GM12892 (cell line): ENCODE results near the gene CLDND1.
A peak's percentile ranks its signal among the peaks of the same experiment; 100 is the strongest.

Experiments used
- DNase-seq: peaks from one replicate; pipeline ENCODE4 v3.0.0; 2011; ENCODE audit not compliant: insufficient read length
- FAIRE-seq: peaks from 2 replicates; lab custom pipeline; 2011; peaks lifted over from hg19 to GRCh38; lab: Jason Lieb, UNC
- POLR2A ChIP-seq: IDR thresholded peaks from 2 replicates; pipeline ENCODE4 v1.6.1; 2011; ENCODE audit warnings: low read depth, low read length, control low read depth
- POLR2AphosphoS5 ChIP-seq: IDR thresholded peaks from 2 replicates; pipeline ENCODE4 v1.6.1; 2011; ENCODE audit warnings: low read depth, low read length, control low read depth
- TAF1 ChIP-seq: IDR thresholded peaks from 2 replicates; pipeline ENCODE4 v1.6.1; 2011; ENCODE audit warnings: low read depth, mild to moderate bottlenecking, control low read depth, low read length, borderline replicate concordance

The CLDND1 gene

GRCh38 chr3:98550833-98551232 lies 28.1 kb upstream of the CLDND1 start:
- DNase-seq (no peak), FAIRE-seq (peak; percentile 81)
- TF ChIP-seq POLR2AphosphoS5 (peak; percentile 54; the same call in 1 of the 2 replicates), TAF1 (no peak)

- DNase-seq: no peak
- FAIRE-seq: peak; percentile 60
- no peak for TF ChIP-seq TAF1
- TF ChIP-seq POLR2A: 0 out of 2 replicates have a peak, but pooled peaks have one; percentile 40
These were observed 25.8 kb upstream of the CLDND1 start for GRCh38 chr3:98548544-98548943.

DNA sequence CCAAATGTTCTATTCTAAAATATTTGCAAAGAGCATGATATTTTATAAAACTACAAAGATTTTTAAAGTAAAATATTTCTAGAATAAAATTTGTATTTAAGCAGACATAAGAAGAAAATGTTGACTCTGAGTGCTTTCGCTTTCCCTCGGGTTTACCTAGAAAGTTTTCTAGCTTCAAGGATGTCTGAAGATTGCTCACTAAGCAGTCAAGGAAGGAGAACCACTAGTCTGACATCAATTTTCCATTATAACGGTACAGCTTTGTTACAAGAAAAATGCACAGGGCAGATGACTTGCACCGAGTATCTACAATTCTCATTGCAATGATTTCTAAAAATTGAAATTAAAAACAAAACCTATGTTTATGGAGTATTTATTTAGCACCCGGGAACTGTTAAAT lies 23.2 kb upstream of the CLDND1 start:
- no peak for DNase-seq
- FAIRE-seq: peak; percentile 90
- TF ChIP-seq POLR2AphosphoS5 (no peak), TAF1 (no peak), POLR2A (no peak)

DNA sequence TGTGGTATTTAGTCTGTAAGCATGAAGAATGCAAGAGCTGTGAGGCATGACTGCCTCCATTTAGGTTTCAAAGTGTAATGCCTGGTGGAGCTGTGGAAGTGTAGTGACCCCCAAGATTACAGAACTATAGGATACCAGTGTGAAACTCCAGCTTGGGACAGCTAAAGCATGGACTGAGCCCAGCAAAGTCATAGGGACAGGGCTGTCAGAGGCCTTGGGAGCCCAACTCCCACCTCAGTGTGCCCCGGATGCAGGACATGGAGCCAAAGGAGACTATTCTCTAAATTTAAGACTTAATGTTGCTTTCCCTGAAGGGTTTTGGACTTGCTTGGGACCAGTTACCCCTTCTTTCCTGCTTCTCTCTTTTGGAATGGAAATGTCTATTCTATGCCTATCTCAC lies 19.9 kb upstream of the CLDND1 start:
- no peak for FAIRE-seq
- TF ChIP-seq TAF1 (no peak), POLR2AphosphoS5 (peak; percentile 59; the same call in 1 of the 2 replicates), POLR2A (no peak; the same call in 1 of the 2 replicates)
- no peak for DNase-seq

DNA sequence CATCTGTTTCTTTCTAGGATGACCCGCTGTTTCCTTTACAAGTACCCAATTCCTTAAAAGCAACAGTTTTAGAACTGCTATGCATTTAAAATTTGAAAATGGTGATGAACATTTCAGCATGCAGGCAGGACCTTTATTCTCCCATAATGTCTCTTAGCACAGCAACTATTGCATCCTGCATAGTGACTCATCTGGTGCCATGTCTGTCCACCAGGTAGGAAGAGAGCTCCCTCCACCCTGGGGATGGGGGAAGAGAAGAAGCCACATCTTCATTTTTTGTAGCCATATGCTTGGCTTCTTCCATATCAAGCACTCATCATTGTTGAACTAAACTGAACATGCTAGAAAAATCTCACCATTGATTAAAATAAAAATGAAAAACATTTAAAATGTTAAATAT lies 19.0 kb upstream of the CLDND1 start:
- TF ChIP-seq POLR2AphosphoS5: 0 out of 2 replicates have a peak, but pooled peaks have one; percentile 35
- no peak for TF ChIP-seq POLR2A
- DNase-seq: no peak
- FAIRE-seq: peak; percentile 90

DNA sequence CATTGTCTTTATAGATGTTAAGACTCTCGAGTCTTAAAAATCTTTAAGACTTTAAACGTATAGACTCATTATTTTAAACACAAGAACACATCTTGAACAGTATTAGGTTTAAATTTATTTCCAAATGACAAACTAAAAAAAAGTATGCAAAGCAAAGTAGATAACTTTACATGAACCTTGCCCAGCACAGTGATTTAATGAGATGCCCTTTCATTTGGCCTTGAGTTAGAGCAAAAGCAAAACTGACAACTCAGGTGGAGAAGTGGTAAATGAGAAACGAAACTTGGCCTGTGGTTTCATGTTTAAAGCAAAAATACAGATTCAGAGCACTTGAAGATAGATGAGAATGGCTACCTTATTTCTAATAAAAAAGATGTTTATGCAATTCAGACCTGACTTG lies 17.6 kb upstream of the CLDND1 start:
- DNase-seq (no peak), FAIRE-seq (peak; percentile 96)
- TF ChIP-seq POLR2AphosphoS5 (peak; percentile 53; the same call in 1 of the 2 replicates), TAF1 (no peak), POLR2A (no peak)

DNA sequence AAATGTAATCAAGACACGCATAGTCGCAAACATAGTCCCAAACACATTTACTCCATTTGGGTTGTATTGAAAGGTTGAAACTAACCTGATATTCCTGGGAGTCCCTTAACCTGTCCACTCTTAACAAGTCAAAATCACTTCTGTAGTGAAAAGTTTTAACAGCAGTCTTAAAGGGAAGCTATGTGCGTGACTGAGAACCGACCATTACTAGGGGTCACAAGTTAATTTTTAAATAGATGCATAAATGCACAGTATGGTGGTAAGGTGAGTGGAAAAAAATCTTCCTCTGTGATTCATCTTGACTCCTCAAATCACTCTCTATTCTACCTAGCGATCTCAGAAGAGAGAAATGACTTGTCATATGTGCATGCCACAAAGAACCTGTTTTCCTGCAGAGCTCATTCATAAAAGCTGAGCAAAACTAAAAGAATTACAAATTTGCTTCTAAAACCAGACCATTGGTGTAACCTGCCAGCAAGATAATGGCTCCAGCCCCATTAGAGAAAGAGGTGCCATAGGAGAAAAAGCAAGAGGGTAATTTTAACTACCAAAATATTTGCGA lies 13.8 kb upstream of the CLDND1 start:
- DNase-seq (no peak), FAIRE-seq (peak; percentile 97)
- TF ChIP-seq TAF1: peak; percentile 47; the same call in 1 of the 2 replicates
- peak; percentile 99 for TF ChIP-seq POLR2AphosphoS5
- peak; percentile 98 for TF ChIP-seq POLR2A

DNA sequence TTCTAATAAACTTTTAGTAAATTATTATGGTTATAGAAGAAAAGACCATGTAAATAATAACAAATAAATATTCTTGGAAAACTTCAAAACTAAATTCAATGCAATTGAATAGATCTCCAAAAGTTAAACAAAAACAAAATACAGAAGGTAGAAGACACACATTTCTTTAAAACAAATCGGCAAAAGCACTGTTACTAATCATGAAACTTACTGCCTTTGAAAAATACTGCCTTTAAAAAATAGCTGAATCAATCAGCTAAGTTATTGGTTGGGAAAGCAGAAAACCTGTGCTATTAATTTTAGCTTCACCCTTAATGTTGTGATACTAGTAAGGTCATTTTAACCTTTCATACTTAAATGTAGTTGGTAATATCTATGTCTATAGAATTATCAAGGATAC lies 12.0 kb upstream of the CLDND1 start:
- TF ChIP-seq POLR2AphosphoS5: peak; percentile 19; the same call in 1 of the 2 replicates
- TF ChIP-seq TAF1: no peak
- TF ChIP-seq POLR2A: 0 out of 2 replicates have a peak, but pooled peaks have one; percentile 36
- FAIRE-seq: no peak
- DNase-seq: no peak

DNA sequence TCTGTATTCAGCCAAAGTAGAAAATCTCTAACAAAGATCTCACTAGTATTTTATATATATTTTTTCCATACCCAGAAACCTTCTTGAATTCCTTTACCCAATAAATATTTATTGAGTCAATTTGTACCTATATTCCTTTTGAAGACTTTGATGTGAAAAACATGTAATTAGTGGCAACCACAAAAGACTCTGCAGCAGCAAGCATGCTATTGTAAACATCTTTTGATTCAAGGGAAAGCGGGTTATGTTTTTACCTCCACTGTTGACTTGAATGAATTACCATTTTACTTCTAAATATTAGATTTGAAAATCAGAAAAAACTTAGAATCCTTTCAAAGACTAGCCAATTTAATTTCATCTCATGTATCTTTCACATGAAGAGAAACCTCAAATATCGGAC lies 11.5 kb upstream of the CLDND1 start:
- FAIRE-seq: peak; percentile 80
- TF ChIP-seq POLR2A: no peak
- no peak; the same call in 1 of the 2 replicates for TF ChIP-seq POLR2AphosphoS5
- no peak for TF ChIP-seq TAF1

DNA sequence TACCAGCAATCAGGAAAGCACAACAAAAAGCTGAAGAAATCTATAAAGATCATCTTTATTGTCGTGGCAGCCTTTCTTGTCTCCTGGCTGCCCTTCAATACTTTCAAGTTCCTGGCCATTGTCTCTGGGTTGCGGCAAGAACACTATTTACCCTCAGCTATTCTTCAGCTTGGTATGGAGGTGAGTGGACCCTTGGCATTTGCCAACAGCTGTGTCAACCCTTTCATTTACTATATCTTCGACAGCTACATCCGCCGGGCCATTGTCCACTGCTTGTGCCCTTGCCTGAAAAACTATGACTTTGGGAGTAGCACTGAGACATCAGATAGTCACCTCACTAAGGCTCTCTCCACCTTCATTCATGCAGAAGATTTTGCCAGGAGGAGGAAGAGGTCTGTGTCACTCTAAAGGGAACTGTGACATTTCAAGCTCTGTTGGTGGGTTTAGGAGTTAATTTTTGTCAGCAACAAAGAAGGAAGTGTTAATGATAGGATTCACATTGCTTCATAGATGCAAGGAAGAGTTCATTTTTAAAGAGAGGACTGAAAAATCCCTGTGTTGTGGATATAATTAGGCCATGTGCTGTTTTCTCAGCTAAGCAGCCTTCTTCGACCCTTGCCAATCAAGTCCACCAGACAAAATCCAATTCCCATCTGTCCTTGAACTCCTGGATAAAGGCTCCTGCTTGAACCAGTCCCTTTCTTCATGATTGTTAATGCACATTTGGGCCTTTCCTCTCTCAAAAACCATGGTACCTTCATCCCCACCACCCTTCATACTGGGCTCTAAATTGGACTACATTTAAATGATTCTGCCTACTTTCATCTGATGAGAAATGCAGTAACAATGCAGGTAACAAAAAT lies 10.2 kb upstream of the CLDND1 start:
- FAIRE-seq (no peak), DNase-seq (no peak)
- peak; percentile 74 for TF ChIP-seq POLR2A
- TF ChIP-seq POLR2AphosphoS5: peak; percentile 92
- no peak for TF ChIP-seq TAF1

More for the DNA sequence above, 11.5 kb upstream of the CLDND1 start:
- DNase-seq: no peak

DNA sequence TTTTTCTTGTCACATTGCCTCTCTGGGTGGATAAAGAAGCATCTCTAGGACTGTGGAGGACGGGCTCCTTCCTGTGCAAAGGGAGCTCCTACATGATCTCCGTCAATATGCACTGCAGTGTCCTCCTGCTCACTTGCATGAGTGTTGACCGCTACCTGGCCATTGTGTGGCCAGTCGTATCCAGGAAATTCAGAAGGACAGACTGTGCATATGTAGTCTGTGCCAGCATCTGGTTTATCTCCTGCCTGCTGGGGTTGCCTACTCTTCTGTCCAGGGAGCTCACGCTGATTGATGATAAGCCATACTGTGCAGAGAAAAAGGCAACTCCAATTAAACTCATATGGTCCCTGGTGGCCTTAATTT lies 9.6 kb upstream of the CLDND1 start:
- TF ChIP-seq TAF1: no peak
- TF ChIP-seq POLR2A: peak; percentile 82
- TF ChIP-seq POLR2AphosphoS5: peak; percentile 91; the same call in 1 of the 2 replicates
- FAIRE-seq: peak; percentile 87
- DNase-seq: no peak

GRCh38 chr3:98531622-98532274 lies 9.0 kb upstream of the CLDND1 start, which contains the start of gene GPR15:
TSS of gene GPR15 (plus strand) at chr3:98531978. CDS start at chr3:98532034, 56 bp downstream.
- FAIRE-seq (peak; percentile 81), DNase-seq (no peak)
- TF ChIP-seq POLR2AphosphoS5 (peak; percentile 89; the same call in 1 of the 2 replicates), TAF1 (no peak), POLR2A (peak; percentile 81)
